NCI-H1092 treated with DMSO at 0.1 percent for 48 hours (cell line): ENCODE results near the gene LASP1NB.
"Not testable (repeated sequence)": the region's sequence is repeated elsewhere in the genome, so short reads cannot be mapped to it uniquely, and the experiment has no call there.

Experiments
- DNase-seq: peaks from one replicate; lab custom pipeline; 2025; lab: John Stamatoyannopoulos, UW

LASP1NB gene

DNA sequence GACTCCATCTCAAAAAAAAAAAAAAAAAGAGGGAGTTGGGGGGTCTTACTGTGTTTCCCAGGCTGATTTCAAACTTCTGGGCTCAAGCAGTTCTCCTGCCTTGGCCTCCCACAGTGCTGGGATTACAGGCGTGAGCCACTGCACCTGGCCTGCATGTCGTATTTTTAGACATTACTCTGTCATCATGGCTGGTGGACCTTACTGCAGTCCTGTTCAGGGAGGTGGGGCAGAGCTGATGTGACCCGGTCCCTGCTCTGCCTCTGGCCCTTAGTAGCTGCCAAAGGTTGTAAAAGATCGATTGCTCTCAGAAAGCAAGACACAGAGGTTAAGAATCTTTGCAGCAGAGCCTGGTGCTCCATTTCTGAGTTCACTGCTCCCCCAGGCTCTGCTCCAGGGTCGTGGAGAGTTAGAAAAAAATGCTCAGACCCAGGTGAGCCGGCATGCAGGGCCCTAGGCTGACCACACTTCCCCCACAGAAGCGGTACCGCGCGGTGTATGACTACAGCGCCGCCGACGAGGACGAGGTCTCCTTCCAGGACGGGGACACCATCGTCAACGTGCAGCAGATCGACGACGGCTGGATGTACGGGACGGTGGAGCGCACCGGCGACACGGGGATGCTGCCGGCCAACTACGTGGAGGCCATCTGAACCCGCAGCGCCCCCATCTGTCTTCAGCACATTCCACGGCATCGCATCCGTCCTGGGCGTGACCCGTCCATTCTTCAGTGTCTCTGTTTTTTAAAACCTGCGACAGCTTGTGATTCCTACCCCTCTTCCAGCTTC is 7.1 kb upstream of the LASP1NB start:
- DNase-seq, result no peak

DNA sequence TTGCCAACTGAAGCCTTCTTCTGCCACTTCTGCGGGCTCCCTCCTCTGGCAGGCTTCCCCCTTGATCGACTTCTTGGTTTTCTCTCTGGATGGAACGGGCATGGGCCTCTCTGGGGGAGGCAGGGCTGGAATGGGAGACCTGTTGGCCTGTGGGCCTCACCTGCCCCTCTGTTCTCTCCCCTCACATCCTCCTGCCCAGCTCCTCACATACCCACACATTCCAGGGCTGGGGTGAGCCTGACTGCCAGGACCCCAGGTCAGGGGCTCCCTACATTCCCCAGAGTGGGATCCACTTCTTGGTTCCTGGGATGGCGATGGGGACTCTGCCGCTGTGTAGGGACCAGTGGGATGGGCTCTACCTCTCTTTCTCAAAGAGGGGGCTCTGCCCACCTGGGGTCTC is 6.5 kb upstream of the LASP1NB start:
- no peak for DNase-seq

DNA sequence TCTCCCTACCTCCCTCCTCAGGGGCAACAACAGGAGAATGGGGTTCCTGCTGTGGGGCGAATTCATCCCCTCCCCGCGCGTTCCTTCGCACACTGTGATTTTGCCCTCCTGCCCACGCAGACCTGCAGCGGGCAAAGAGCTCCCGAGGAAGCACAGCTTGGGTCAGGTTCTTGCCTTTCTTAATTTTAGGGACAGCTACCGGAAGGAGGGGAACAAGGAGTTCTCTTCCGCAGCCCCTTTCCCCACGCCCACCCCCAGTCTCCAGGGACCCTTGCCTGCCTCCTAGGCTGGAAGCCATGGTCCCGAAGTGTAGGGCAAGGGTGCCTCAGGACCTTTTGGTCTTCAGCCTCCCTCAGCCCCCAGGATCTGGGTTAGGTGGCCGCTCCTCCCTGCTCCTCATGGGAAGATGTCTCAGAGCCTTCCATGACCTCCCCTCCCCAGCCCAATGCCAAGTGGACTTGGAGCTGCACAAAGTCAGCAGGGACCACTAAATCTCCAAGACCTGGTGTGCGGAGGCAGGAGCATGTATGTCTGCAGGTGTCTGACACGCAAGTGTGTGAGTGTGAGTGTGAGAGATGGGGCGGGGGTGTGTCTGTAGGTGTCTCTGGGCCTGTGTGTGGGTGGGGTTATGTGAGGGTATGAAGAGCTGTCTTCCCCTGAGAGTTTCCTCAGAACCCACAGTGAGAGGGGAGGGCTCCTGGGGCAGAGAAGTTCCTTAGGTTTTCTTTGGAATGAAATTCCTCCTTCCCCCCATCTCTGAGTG is 5.9 kb upstream of the LASP1NB start:
- no peak for DNase-seq

DNA sequence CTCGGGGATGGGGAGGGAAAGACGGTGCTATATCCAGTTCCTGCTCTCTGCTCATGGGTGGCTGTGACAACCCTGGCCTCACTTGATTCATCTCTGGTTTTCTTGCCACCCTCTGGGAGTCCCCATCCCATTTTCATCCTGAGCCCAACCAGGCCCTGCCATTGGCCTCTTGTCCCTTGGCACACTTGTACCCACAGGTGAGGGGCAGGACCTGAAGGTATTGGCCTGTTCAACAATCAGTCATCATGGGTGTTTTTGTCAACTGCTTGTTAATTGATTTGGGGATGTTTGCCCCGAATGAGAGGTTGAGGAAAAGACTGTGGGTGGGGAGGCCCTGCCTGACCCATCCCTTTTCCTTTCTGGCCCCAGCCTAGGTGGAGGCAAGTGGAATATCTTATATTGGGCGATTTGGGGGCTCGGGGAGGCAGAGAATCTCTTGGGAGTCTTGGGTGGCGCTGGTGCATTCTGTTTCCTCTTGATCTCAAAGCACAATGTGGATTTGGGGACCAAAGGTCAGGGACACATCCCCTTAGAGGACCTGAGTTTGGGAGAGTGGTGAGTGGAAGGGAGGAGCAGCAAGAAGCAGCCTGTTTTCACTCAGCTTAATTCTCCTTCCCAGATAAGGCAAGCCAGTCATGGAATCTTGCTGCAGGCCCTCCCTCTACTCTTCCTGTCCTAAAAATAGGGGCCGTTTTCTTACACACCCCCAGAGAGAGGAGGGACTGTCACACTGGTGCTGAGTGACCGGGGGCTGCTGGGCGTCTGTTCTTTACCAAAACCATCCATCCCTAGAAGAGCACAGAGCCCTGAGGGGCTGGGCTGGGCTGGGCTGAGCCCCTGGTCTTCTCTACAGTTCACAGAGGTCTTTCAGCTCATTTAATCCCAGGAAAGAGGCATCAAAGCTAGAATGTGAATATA is 4.8 kb upstream of the LASP1NB start:
- DNase-seq, result no peak

DNA sequence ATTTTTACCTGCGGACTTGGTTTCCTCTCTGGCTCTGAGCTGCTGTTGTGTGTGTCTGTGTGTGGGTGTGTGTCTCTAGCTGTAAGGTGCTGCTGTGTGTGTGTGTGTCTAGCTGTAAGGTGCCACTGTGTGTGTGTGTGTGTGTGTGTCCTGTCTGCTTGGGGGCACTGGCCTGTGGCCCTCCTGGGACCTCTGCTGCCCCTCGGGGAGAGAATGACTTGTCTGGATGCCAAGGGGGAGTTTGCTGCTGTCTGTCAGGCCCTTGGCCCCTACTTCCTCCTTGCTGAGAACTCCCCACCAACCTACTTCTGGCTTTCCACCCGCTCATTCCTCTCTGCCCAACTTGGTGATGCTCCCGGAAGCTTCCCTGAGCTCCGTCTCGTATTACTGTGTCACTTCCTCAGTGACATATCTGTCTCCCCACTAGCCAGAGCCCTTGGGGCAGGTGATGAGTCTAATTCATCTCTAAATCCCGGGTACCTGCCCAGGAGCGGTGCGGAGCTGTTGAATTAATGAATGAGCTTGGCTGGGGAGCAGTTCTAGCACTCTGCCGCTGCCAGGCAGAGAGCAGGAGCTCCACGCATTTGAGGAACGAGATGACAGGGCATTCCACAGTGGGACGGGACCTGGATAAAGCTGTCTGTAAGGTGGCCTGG is 3.5 kb upstream of the LASP1NB start:
- no peak for DNase-seq

DNA sequence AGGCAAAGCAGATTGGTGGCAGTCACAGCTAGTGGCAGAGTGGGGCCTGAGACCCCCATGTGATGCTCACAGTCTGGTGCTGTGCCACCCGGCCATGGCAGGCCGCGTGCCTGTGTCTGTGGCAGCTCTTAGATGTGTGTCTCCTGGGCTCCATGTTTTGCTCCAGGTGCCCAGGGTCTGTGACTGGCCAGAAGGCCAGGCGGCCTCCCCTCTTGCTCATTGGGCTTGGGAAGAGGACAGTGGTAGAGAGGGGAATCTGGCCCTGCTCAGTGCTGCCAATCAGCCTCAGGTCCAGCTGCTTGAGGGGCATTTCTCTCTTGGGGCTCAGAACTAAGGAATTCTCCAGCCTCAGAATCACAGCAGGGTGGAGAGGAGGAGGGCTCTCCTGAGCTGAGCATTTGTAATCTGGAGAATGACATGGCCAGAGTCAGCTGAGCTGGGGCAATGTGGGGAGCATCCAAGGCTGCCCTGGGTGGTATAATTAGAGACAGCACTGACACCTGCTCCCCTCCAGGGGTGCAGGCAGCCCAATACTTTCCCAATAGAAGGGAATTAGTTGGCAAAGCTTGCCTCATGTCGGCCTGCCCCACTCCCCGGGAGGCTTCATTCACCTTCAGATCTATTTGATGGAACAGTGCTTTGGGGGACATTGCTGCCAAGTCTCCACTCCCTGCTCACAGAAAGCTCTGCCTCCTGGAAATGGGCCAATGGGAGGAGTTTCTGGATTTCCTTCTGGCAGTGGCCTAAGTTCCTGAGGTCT is 2.7 kb upstream of the LASP1NB start:
- DNase-seq, result peak; percentile 52

DNA sequence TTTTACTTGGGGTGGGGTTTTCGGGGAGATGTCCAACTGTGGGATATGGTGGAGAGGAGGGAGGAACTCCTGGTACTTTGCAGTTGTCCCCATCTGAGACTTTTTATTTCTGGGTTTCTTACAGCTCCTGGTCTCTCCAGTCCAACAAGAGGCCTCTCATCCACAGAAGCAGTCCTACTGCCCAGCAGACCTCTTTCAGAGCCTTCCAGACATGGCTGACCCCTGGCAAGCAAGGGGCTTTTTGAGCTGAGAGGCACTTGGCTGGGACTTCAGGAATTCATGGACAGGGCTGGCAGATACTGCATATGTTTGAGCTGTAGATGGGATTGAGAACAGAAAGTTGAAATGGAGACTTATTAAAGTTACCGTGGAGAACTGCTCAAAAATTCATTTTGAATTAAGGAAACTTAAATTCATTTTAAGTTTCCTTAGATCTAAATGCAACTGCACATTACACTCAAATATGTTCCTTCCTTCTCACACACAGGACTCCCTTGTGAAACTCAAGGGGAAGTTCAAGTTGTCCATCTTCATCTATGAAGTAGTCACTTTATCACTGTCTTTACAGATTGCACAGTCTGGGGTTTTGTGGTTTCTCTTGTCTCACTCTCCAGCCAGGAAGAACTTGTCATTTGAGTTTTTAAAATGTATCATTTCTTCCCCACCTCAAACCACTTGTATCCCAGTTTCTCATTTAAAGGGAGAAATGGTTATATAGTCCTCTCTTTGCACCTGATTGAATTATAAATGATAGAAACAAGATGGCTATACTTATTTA is 1.1 kb downstream of the LASP1NB start:
- DNase-seq, result no peak

DNA sequence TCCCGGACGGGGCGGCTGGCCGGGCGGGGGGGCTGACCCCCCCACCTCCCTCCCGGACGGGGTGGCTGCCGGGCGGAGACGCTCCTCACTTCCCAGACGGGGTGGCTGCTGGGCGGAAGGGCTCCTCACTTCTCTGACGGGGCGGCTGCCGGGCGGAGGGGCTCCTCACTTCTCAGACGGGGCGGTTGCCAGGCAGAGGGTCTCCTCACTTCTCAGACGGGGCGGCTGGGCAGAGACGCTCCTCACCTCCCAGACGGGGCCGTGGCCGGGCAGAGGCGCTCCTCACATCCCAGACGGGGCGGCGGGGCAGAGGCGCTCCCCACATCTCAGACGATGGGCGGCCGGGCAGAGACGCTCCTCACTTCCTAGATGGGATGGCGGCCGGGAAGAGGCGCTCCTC is 5.4 kb downstream of the LASP1NB start:
- not testable (repeated sequence) for DNase-seq

DNA sequence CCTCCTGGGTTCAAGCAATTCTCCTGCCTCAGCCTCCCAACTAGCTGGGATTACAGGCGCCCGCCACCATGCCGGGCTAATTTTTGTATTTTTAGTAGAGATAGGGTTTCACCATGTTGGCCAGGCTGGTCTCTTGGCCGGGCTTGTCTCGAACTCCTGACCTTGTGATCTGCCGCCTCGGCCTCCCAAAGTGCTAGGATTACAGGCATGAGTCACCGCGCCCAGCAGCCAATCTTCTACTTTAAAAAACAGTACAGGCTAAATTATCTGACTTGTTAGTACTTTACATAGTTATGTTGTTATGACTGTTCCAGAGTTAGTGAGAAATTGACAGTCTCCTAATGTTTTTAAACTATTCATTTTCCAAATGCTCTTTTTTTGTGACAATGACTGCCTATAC is 8.5 kb downstream of the LASP1NB start:
- DNase-seq, result not testable (repeated sequence)

DNA sequence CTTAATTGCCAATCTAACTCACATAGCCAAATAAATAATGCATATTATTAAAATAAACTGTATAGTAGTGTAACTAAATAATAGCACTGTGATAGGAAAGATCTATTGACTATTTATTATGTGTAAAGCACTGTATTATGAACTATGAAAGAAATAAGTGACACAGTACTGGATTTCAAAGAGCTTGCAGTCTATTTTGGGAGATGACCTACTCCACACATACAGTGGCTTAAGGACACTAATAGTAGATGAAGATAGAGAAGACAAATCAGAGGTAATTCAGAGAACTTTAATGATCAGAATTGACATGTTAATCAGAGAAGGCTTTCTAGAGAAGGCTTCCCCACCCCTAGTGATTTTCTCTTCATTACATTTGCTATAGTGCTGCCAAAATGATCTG is 14.6 kb downstream of the LASP1NB start:
- no peak for DNase-seq

DNA sequence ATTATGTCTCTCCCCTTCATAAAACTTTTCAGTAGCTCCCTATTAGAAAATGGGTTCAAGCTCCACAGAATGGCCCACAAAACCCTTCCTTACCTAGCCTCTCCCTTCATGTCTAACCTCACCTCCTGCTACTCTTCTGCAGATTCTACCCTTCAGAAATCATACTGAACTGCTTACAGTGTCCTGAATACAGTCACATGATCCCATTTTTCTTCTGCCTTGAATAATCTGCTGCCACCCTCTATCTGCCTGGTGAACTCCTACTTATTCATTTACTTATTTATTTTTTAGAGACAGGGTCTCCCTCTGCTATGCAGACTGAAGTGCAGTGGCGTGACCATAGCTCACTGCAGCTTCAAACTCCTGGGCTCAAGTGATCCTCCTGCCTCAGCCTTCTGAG is 15.0 kb downstream of the LASP1NB start:
- DNase-seq, result no peak

DNA sequence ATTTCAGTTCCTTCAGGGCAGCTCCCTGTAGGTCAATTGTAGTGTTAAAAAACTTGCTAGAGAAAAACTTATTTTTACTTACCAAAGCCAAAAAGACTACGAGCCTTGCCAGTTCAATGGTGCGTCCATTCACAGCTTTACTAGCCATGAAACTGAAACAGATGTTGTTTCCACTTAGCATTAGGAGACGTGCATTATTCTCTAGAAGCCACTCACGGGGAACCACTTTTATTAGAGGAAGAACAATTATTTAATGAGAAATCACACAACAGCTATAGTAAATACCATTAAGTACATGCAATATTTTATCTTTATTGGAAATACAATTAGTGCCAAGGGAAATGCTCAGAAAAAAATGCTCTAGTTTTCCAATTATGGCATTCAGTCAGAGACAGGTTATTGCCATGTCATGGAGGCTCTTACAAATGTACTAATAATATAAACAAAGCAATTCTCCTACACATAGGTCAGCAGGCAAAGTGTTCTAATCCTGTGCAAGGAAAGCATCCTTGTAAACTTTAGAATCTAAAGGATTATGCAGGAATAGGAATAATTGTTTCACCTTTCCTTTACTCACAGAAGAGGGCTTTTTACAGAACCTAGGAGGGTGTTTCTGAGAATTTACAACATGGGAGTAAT is 17.4 kb downstream of the LASP1NB start:
- no peak for DNase-seq

DNA sequence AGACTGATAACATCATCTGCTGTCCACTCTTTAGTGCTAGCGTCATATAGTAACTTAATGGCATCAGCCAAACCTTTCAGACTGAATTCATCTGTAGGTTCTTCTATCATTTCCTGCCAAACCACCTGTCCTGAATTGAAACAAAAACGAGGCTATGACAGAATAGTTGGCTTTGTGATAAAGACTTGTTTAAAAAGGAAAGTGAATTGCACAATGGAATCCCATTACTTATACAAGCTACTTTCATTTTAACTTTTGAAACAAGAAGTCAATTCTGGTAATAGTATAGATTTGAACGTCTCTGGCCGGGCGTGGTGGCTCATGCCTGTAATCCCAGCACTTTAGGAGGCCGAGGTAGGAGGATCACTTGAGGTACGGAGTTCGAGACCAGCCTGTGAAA is 18.2 kb downstream of the LASP1NB start:
- DNase-seq, result no peak

DNA sequence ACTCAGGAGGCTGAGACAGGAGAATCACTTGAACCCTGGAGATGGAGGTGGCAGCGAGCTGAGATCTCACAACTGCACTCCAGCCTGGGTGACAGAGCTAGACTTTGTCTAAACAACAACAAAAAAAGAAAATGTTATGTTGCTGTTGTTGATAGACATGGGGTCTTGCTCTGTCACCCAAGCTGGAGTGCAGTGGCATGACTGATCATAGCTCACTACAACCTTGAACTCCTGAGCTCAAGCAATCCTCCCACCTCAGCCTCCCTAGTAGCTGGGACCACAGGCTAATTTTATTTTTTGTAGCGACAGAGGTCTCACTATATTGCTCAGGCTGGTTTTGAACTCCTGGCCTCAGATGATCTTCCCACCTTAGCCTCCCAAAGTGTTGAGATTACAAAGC is 21.8 kb downstream of the LASP1NB start:
- DNase-seq, result no peak

DNA sequence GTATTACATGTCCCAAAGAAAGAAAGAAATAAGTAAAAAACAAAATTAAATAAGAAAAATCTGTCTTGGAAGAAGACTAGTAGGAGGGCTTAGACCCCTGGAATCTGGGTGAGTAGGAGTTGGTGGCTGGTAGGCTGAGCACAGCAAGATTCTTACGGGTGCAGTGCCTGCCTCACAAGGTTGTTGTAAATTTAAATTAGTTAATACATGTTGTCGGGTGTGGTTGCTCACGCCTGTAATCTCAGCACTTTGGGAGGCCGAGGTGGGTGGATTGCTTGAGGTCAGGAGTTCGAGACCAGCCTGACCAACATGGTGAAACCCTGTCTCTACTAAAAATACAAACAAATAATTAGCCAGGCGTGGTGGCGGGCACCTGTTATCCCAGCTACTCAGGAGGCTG is 28.4 kb downstream of the LASP1NB start:
- not testable (repeated sequence) for DNase-seq

DNA sequence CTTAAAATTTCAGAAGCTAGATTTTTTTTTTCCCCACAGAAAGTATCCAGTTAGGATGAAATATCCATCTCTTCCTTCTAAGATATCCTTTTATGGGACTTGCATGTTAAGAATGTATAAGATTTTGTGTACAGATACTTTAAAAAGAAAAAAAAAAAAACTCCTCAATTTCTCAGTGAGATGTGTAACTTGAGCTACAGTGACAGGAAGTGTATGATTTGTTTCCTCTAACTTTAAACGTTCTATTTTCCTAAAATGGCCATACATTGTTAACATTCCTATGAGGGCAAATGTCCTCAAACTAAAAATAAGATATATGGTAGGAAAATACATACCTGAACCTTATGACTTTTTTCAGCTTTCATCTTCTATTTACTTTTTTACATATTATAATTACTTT is 32.9 kb downstream of the LASP1NB start:
- no peak for DNase-seq

DNA sequence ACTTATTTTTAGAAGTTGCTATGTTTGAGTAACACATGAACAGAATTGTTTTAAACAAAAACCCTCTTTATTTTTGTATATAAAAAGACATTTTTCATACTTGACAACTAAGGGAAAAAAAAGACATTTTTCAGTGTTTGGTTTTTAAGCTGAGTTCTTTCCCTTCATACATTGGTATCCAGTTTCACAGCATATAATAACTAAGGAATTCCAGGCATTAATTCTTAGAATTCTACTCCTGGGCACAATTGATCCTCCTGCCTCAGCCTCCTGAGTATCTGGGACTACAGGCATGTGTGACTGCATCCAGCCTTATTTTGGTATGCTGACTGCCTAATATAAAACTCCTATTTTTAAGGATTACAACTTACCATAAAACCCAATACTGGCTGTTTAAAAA is 33.3 kb downstream of the LASP1NB start:
- no peak for DNase-seq

DNA sequence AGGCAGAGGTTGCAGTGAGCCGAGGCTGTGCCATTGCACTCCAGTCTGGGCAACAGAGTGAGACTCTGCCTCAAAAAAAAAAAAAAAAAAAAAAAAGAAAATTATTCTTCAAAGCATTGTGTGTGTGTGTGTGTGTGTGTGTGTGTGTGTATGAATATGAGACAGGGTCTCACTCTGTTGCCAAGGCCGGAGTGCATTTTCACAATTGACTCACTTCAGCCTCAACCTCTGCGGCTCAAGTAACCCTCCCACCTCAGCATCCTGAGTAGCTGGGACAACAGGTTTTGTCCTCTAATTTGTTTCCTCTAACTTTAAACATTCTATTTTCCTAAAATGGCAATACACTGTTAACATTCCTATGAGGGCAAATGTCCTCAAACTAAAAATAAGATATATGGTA is 34.1 kb downstream of the LASP1NB start:
- DNase-seq, result no peak

DNA sequence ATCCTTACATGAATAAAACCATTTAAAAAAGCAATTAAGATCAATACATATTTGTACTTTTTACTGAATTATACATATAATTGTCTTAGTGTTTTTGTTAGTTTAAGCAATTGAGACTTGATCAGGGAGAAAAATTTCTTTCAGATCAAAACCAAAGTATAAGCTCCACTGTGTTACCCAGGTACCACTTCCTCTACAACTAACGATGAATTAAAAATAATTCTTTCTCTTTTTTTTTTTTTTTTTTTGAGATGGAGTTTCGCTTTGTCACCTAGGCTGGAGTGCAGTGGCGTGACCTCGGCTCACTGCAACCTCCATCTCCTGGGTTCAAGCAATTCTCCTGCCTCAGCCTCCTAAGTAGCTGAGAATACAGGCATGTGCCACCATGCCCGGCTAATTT is 35.0 kb downstream of the LASP1NB start:
- no peak for DNase-seq

DNA sequence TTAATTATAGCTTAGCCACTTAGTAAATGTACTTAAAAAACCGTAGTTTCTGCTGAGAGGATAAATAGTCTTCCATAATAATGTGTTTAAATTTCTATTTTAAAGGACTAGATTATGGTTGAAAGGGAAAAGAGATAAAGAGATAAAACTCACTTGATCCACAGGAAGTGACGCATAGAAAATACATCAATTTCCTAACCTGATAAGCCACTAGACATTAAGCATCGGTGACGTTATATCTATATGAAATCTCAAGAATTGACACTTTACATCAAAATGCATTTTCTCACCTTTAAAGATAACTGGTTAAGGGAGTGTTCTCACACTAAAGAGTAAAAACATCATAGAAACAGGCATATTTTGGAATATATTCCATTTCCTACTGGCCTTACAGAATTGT is 36.0 kb downstream of the LASP1NB start:
- no peak for DNase-seq
